GM12878 (cell line): Measurements from ENCODE around the gene DNAH3. TPM values are rescaled to one million over a fixed set of nuclear protein-coding genes. Genes with fewer than 3 reads are reported as not detected.

Experiments
- ATAC-seq: fragments of 200-7000 bp; cut with Tn5 transposase; 3 replicates; pipeline ENCODE4 v1.9.1; 2020; ENCODE audit warnings: mild to moderate bottlenecking, moderate library complexity
- BruUV-seq: library from RNA; stranded (reverse); fragments of 400-500 nt; replicated peaks from 2 replicates; lab custom pipeline; 2021; lab: Mats Ljungman, UMichigan
- CTCF ChIA-PET: fragments of 300-600 bp; sonication (Branson Sonifier 250); formaldehyde crosslinking; extraction: SDS; loops from one replicate; lab custom pipeline; 2021; ENCODE audit warnings: inconsistent platforms; lab: Yijun Ruan, JAX
- POLR2A ChIA-PET: fragments of 350-600 bp; formaldehyde crosslinking; extraction: SDS; loops from one replicate; lab custom pipeline; 2021; ENCODE audit warnings: inconsistent platforms; lab: Charles Lee
- RAD21 ChIA-PET: fragments of 300-600 bp; sonication (Branson Sonifier 250); formaldehyde crosslinking; loops from one replicate; lab custom pipeline; 2023; ENCODE audit warnings: antibody characterized with exemption; ENCODE audit not compliant: unreplicated experiment; lab: Charles Lee
- SMC1A ChIA-PET: fragments of 300-600 bp; sonication (Branson Sonifier 250); formaldehyde crosslinking; loops from one replicate; lab custom pipeline; 2023; ENCODE audit not compliant: unreplicated experiment, uncharacterized antibody; lab: Charles Lee
- DNase-seq: peaks from one replicate; pipeline ENCODE4 v3.0.0-alpha.2; 2011; ENCODE audit warnings: low read depth, low spot score
- FAIRE-seq: peaks from 3 replicates; lab custom pipeline; 2011; peaks lifted over from hg19 to GRCh38; lab: Jason Lieb, UNC
- H2AFZ ChIP-seq: 2 replicates; pipeline ENCODE4 v1.6.0; 2011; ENCODE audit warnings: low read depth, low read length, control low read depth; ENCODE audit not compliant: control insufficient read depth
- H3K27ac ChIP-seq: 2 replicates; pipeline ENCODE4 v1.5.1; 2011; ENCODE audit warnings: control low read depth; ENCODE audit not compliant: control insufficient read depth, insufficient read depth
- H3K27me3 ChIP-seq, 2 experiments: replicated peaks in 1 of 2; 2 replicates each; pipeline versions ENCODE4 v1.6.0 to v1.6.1; 2011; ENCODE audit warnings: low read length in 1 of 2; ENCODE audit not compliant: control insufficient read depth in 2 of 2, insufficient read depth in 2 of 2
- H3K36me3 ChIP-seq, 2 experiments: 2 replicates each; pipeline ENCODE4 v1.5.1; 2011; ENCODE audit warnings: low read length in 1 of 2; ENCODE audit not compliant: control insufficient read depth in 2 of 2, insufficient read depth in 2 of 2
- H3K4me1 ChIP-seq: 2 replicates; pipeline ENCODE4 v1.6.1; 2011; ENCODE audit warnings: mild to moderate bottlenecking, low read length, moderate library complexity, mixed read lengths; ENCODE audit not compliant: control insufficient read depth, insufficient read depth
- H3K4me2 ChIP-seq: 2 replicates; pipeline ENCODE4 v1.6.0; 2011; ENCODE audit warnings: control low read depth; ENCODE audit not compliant: control insufficient read depth, insufficient read depth
- H3K4me3 ChIP-seq: fragments of 200-600 bp; sonication (generic); 2 replicates; pipeline ENCODE4 v1.5.1; 2016
- H3K79me2 ChIP-seq: 2 replicates; pipeline ENCODE4 v1.6.0; 2011; ENCODE audit warnings: low read length; ENCODE audit not compliant: control insufficient read depth, insufficient read depth
- H3K9ac ChIP-seq: 2 replicates; pipeline ENCODE4 v1.8.0; 2011; ENCODE audit warnings: low read length, control low read depth, mixed read lengths; ENCODE audit not compliant: control insufficient read depth, insufficient read depth
- H3K9me3 ChIP-seq: replicated peaks from 3 replicates; pipeline ENCODE4 v1.5.1; 2011; ENCODE audit warnings: mild to moderate bottlenecking, low read length; ENCODE audit not compliant: control insufficient read depth, insufficient read depth
- H4K20me1 ChIP-seq: 2 replicates; pipeline ENCODE4 v1.6.0; 2011; ENCODE audit not compliant: control insufficient read depth, insufficient read depth
- E4F1 ChIP-seq: fragments of 450-650 bp; IDR thresholded peaks from 2 replicates; pipeline ENCODE4 v1.6.1; 2018; ENCODE audit warnings: borderline replicate concordance, mild to moderate bottlenecking; ENCODE audit not compliant: partially characterized antibody
- FOS ChIP-seq: IDR thresholded peaks from 3 replicates; pipeline ENCODE4 v1.6.1; 2011; ENCODE audit warnings: borderline replicate concordance; ENCODE audit not compliant: insufficient read length; ENCODE audit errors: extremely low read depth
- GABPA ChIP-seq: IDR thresholded peaks from 2 replicates; pipeline ENCODE4 v1.6.1; 2014; ENCODE audit warnings: antibody characterized with exemption, low read depth, mild to moderate bottlenecking, inconsistent platforms
- IRF5 ChIP-seq: fragments of 450-650 bp; IDR thresholded peaks from 2 replicates; pipeline ENCODE4 v1.6.1; 2017; ENCODE audit warnings: borderline replicate concordance
- MTA3 ChIP-seq: IDR thresholded peaks from 2 replicates; pipeline ENCODE4 v1.6.1; 2012; ENCODE audit warnings: low read length, inconsistent platforms, borderline replicate concordance
- MXI1 ChIP-seq: fragments of 150-350 bp; IDR thresholded peaks from 2 replicates; pipeline ENCODE4 v1.6.1; 2011; ENCODE audit warnings: low read depth, mild to moderate bottlenecking, inconsistent platforms, low read length, improper control_type of control experiment
- POLR2AphosphoS2 ChIP-seq: IDR thresholded peaks from 2 replicates; pipeline ENCODE4 v1.6.1; 2011; ENCODE audit warnings: low read depth, mild to moderate bottlenecking, low read length, improper control_type of control experiment, moderate library complexity
- RBBP5 ChIP-seq: fragments of 200-600 bp; sonication (generic); conservative IDR thresholded peaks from 2 replicates; pipeline ENCODE4 v1.6.1; 2016
- SMC3 ChIP-seq: IDR thresholded peaks from 2 replicates; pipeline ENCODE4 v1.6.1; 2011; ENCODE audit warnings: low read length, improper control_type of control experiment, borderline replicate concordance
- SREBF1 ChIP-seq: IDR thresholded peaks from 2 replicates; pipeline ENCODE4 v1.6.1; 2012; ENCODE audit warnings: mild to moderate bottlenecking, low read length
- STAT1 ChIP-seq: fragments of 450-650 bp; conservative IDR thresholded peaks from 2 replicates; pipeline ENCODE4 v1.6.1; 2014; ENCODE audit warnings: antibody characterized with exemption, mild to moderate bottlenecking
- WGBS: methylation state at CpG from one replicate; pipeline ENCODE4 v1.1.6; 2016; ENCODE audit warnings: low lambda C conversion rate; ENCODE audit not compliant: insufficient replicate concordance, insufficient coverage; ENCODE audit errors: missing lambda C conversion rate; 5-methylcytosine and 5-hydroxymethylcytosine counted together
- in situ Hi-C: fragments of 300-500 bp; cut with MboI; formaldehyde crosslinking; loops from 9 replicates; pipeline ENCODE4 v1.14.3; 2018; ENCODE audit warnings: mixed read lengths
- intact Hi-C: fragments of 100-400 bp; cut with micrococcal nuclease; formaldehyde crosslinking; loops from one replicate; pipeline ENCODE4 v1.14.2; 2022; ENCODE audit not compliant: unreplicated experiment
- polyA plus RNA-seq, 11 experiments: library from polyadenylated mRNA; depleted of rRNA in 4 of 11; unstranded in 6 of 11; stranded (reverse) in 5 of 11; fragments of >200 nt; fragmentation: Nextera tagmentation in 4 of 11; fragmentation: Illumina TruSeq in 1 of 11; extraction: Ambion mirVana in 4 of 11; extraction: Trizol in 1 of 11; gene quantifications; 1 replicate in 1 of 11; 2 replicates in 10 of 11; pipeline versions ENCODE4 v1.2.1 to v1.2.3, GENCODE V29; 2011 to 2016; ENCODE audit warnings: inconsistent platforms in 2 of 11, missing spikeins in 2 of 11, low read depth in 1 of 11
- total RNA-seq, 4 experiments: library from RNA; depleted of rRNA in 3 of 4; stranded (reverse); fragments of >200 nt in 3 of 4; fragmentation: Illumina TruSeq in 1 of 4; extraction: Trizol in 1 of 4; gene quantifications; 2 replicates each; pipeline versions ENCODE4 v1.2.1 to v1.2.3, GENCODE V29; 2013 to 2021
- TF ChIP-seq, protein P1 (sequence below): fragments of 450-650 bp; IDR thresholded peaks from 2 replicates; pipeline ENCODE4 v1.6.1; 2016; ENCODE audit warnings: mild to moderate bottlenecking

The DNAH3 gene
- total and polyA plus RNA-seq, 10 of the 15 experiments (the other 5 are each of a cell fraction or from before 2014, with no cell fraction given) = under 0.01 to 0.04 (median 0.04) TPM; not detected in 5

DNA sequence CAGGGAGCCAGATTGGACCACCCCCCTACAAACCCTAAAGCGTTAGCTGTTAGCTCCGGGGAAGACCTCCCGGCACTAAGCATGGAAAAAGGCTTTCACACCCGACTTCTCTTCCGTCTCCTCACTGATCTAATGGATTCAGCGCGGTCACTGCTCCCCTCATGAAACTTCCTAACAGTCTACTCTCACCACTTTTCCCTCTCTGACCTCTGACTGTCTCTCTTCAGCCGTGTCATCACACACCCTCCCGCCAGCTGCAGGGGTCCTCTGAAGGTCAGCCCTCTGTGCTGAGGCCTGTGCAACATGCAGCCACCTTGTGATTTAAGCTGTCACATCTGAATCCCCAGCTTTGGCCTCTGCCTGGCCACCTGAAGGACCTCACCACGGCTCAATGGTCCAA, 234.4 kb downstream of the DNAH3 start:
- FAIRE-seq (no peak), ATAC-seq (no peak), DNase-seq (no peak)
- RAD21 ChIA-PET = no interaction called here
- POLR2A ChIA-PET = interaction anchor here (0.5 to 1.3 kb wide), 2 partner anchors 14 to 38 kb away, joined by 3 read pairs; no protein-coding TSS in a partner anchor
- Histone ChIP-seq H3K9ac (no peak overlapping the region), H3K9me3 (no peaks in the 10 kb centered on the region), H3K4me2 (no peak overlapping the region), H2AFZ (no peak overlapping the region), H3K4me1 (no peaks in the 10 kb centered on the region), H3K79me2 (no peaks in the 10 kb centered on the region), H3K4me3 (no peak overlapping the region), H3K27ac (no peak overlapping the region), H3K36me3 (no peaks in the 10 kb centered on the region; a peak in 1 of 4 replicates), H3K27me3 (no peaks in the 10 kb centered on the region), H4K20me1 (no peaks in the 10 kb centered on the region)
- intact Hi-C loops (no loop called here), in situ Hi-C loops (no loop called here)
- TF ChIP-seq GABPA (no peak), RBBP5 (no peak)
- CTCF ChIA-PET = no interaction called here
- SMC1A ChIA-PET = interaction anchor here (0.9 kb wide), 1 partner anchor 64 kb away, joined by 3 read pairs; no protein-coding TSS in a partner anchor
- WGBS = 98% methylated on average over 10 of the region's 10 CpGs
- no TSS peak for BruUV-seq

GRCh38 chr16:20911361-20911760, 239.3 kb downstream of the DNAH3 start:
- DNase-seq (no peak), ATAC-seq (no peak), FAIRE-seq (no peak)
- no peaks in the 10 kb centered on the region for H3K4me1 ChIP-seq
- no peak for TF ChIP-seq FOS
- TF ChIP-seq MTA3 = no peak
- TF ChIP-seq SREBF1 = no peak
- TF ChIP-seq POLR2AphosphoS2 = no peak
- no peak for TF ChIP-seq E4F1
- TF ChIP-seq MXI1 = no peak
- no peak for TF ChIP-seq SMC3
- no peak for TF ChIP-seq IRF5
- TF ChIP-seq STAT1 = no peak
- TF ChIP-seq, protein P1, sequence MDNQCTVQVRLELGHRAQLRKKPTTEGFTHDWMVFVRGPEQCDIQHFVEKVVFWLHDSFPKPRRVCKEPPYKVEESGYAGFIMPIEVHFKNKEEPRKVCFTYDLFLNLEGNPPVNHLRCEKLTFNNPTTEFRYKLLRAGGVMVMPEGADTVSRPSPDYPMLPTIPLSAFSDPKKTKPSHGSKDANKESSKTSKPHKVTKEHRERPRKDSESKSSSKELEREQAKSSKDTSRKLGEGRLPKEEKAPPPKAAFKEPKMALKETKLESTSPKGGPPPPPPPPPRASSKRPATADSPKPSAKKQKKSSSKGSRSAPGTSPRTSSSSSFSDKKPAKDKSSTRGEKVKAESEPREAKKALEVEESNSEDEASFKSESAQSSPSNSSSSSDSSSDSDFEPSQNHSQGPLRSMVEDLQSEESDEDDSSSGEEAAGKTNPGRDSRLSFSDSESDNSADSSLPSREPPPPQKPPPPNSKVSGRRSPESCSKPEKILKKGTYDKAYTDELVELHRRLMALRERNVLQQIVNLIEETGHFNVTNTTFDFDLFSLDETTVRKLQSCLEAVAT = no peak
- ChIA-PET RAD21 (no interaction called here), POLR2A (interaction anchor here (0.6 to 1.1 kb wide), 2 partner anchors 8 to 47 kb away, joined by 4 read pairs; no protein-coding TSS in a partner anchor), CTCF (interaction anchor here (0.7 to 1.1 kb wide), 2 partner anchors 8 to 23 kb away, joined by 3 to 7 read pairs; no protein-coding TSS in a partner anchor), SMC1A (interaction anchor here (0.7 to 1.8 kb wide), 4 partner anchors 9 to 18 kb away, joined by 3 to 5 read pairs (median 4); partner anchors contain the start of gene DCUN1D3)
- H3K4me3 ChIP-seq = no peak overlapping the region
- no peaks in the 10 kb centered on the region for H3K79me2 ChIP-seq
- H3K9ac ChIP-seq = no peak overlapping the region
- no TSS peak for BruUV-seq
- H3K36me3 ChIP-seq = no peaks in the 10 kb centered on the region
- in situ Hi-C loops (no loop called here), intact Hi-C loops (no loop called here)
- no peaks in the 10 kb centered on the region for H3K27me3 ChIP-seq
- WGBS = 40% methylated on average over 1 of the region's 1 CpG
- H4K20me1 ChIP-seq = no peaks in the 10 kb centered on the region
- no peak overlapping the region for H3K4me2 ChIP-seq
- no peaks in the 10 kb centered on the region for H3K9me3 ChIP-seq
- H3K27ac ChIP-seq = no peak overlapping the region
- no peak overlapping the region for H2AFZ ChIP-seq
